HepG2 (cell line): ENCODE data around the gene PAK1IP1. TPM values are rescaled to one million over a fixed set of nuclear protein-coding genes. Genes with fewer than 3 reads are reported as not detected.

Experiments
- ATAC-seq: fragments of 200-7000 bp; cut with Tn5 transposase; 3 replicates; pipeline ENCODE4 v1.9.1; 2020; ENCODE audit warnings: mild to moderate bottlenecking, moderate library complexity
- BruUV-seq: library from RNA; stranded (reverse); fragments of 400-500 nt; replicated peaks from 2 replicates; lab custom pipeline; 2021; lab: Mats Ljungman, UMichigan
- CTCF ChIA-PET: fragments of 300-600 bp; formaldehyde crosslinking; extraction: SDS; loops from one replicate; lab custom pipeline; 2021; ENCODE audit warnings: low total read pairs, inconsistent platforms, low intra/inter-chr PET ratio; lab: Yijun Ruan, JAX
- POLR2A ChIA-PET: fragments of 350-600 bp; sonication (Branson Sonifier 250); formaldehyde crosslinking; loops from one replicate; lab custom pipeline; 2020; ENCODE audit warnings: antibody characterized with exemption, inconsistent platforms; lab: Yijun Ruan, JAX
- DNase-seq: peaks from one replicate; pipeline ENCODE4 v3.0.0-alpha.2; 2015; ENCODE audit warnings: low spot score
- FAIRE-seq: peaks from 3 replicates; lab custom pipeline; 2011; peaks lifted over from hg19 to GRCh38; lab: Jason Lieb, UNC
- H2AFZ ChIP-seq: one replicate; pipeline ENCODE4 v1.6.1; 2011; ENCODE audit warnings: low read length, inconsistent platforms
- H3K27ac ChIP-seq: fragments of 300-600 bp; 3 replicates; pipeline ENCODE4 v1.8.0; 2011; ENCODE audit warnings: mixed run types, mild to moderate bottlenecking, mixed read lengths, low read length, inconsistent platforms; ENCODE audit not compliant: insufficient read depth; ENCODE audit errors: extremely low read length
- H3K27me3 ChIP-seq, 2 experiments: fragments of 200-600 bp in 1 of 2; 2 replicates in 1 of 2; 3 replicates in 1 of 2; pipeline versions ENCODE4 v1.6.0 to v1.8.0; 2011; ENCODE audit warnings: low read length in 2 of 2, mild to moderate bottlenecking in 2 of 2, moderate library complexity in 2 of 2, inconsistent platforms in 1 of 2; ENCODE audit not compliant: insufficient read depth in 2 of 2, control insufficient read depth in 1 of 2
- H3K36me3 ChIP-seq, 2 experiments: fragments of 200-600 bp in 1 of 2; replicated peaks in 1 of 2; 2 replicates in 1 of 2; 3 replicates in 1 of 2; pipeline versions ENCODE4 v1.5.1 to v1.8.0; 2011; ENCODE audit warnings: low read length in 2 of 2, inconsistent platforms in 1 of 2; ENCODE audit not compliant: insufficient read depth in 2 of 2, control insufficient read depth in 1 of 2
- H3K4me1 ChIP-seq: 2 replicates; pipeline ENCODE4 v1.5.1; 2012; ENCODE audit warnings: low read length, inconsistent platforms; ENCODE audit not compliant: insufficient read depth
- H3K4me2 ChIP-seq: 2 replicates; pipeline ENCODE4 v1.6.0; 2011; ENCODE audit warnings: low read depth, low read length, inconsistent platforms
- H3K4me3 ChIP-seq, 3 experiments: fragments of 200-600 bp in 1 of 3; sonication (generic), shearing (Covaris generic) in 1 of 3; replicated peaks in 1 of 3; 2 replicates each; pipeline ENCODE4 v1.5.1; 2011 to 2016; ENCODE audit warnings: low read length in 3 of 3, inconsistent platforms in 2 of 3, low read depth in 2 of 3, mild to moderate bottlenecking in 2 of 3, control low read depth in 1 of 3, mixed read lengths in 1 of 3; ENCODE audit not compliant: insufficient read depth in 1 of 3
- H3K79me2 ChIP-seq: one replicate; pipeline ENCODE4 v1.6.1; 2011; ENCODE audit warnings: low read length, inconsistent platforms; ENCODE audit not compliant: insufficient read depth
- H3K9ac ChIP-seq: 2 replicates; pipeline ENCODE4 v1.6.0; 2011; ENCODE audit warnings: mild to moderate bottlenecking, low read depth, low read length, inconsistent platforms; ENCODE audit not compliant: insufficient read depth
- H3K9me3 ChIP-seq: 2 replicates; pipeline ENCODE4 v1.5.1; 2012; ENCODE audit warnings: mild to moderate bottlenecking, low read length
- H4K20me1 ChIP-seq: 2 replicates; pipeline ENCODE4 v1.6.0; 2011; ENCODE audit warnings: inconsistent platforms, mild to moderate bottlenecking, low read length, moderate library complexity; ENCODE audit not compliant: insufficient read depth
- TAF15 ChIP-seq: fragments of 200-400 bp; formaldehyde crosslinking; IDR thresholded peaks from one replicate; pipeline ENCODE4 v1.6.1; 2018; ENCODE audit warnings: mild to moderate bottlenecking, low read depth, low read length; ENCODE audit not compliant: poor library complexity, severe bottlenecking
- U2AF2 ChIP-seq: fragments of 200-400 bp; formaldehyde crosslinking; IDR thresholded peaks from 2 replicates; pipeline ENCODE4 v1.6.1; 2017; ENCODE audit warnings: low read depth, mild to moderate bottlenecking, low read length
- ZBTB38 ChIP-seq: sonication (generic); formaldehyde crosslinking; IDR thresholded peaks from 2 replicates; pipeline ENCODE4 v1.5.1; 2020; ENCODE audit warnings: mild to moderate bottlenecking, missing genetic modification reagents
- ZC3H4 ChIP-seq: sonication (generic); formaldehyde crosslinking; IDR thresholded peaks from 2 replicates; pipeline ENCODE4 v1.4.0; 2020; ENCODE audit warnings: missing genetic modification reagents, borderline replicate concordance
- ZNF207 ChIP-seq: fragments of 450-650 bp; IDR thresholded peaks from 2 replicates; pipeline ENCODE4 v1.6.1; 2016; ENCODE audit warnings: antibody characterized with exemption, borderline replicate concordance
- WGBS: methylation state at CpG from one replicate; pipeline ENCODE4 v1.1.6; 2017; ENCODE audit warnings: low lambda C conversion rate; 5-methylcytosine and 5-hydroxymethylcytosine counted together
- in situ Hi-C: cut with HindIII; loops from 2 replicates; pipeline ENCODE4 v1.10.0; 2017; ENCODE audit warnings: low pct_unique_long_range_greater_than_20kb; ENCODE audit not compliant: extremely low pct_ligation_motif_present
- intact Hi-C: fragments of 100-400 bp; cut with micrococcal nuclease; formaldehyde crosslinking; loops from one replicate; pipeline ENCODE4 v1.10.0; 2022; ENCODE audit not compliant: unreplicated experiment
- polyA plus RNA-seq, 8 experiments: library from polyadenylated mRNA; depleted of rRNA in 3 of 8; stranded (reverse) in 7 of 8; unstranded in 1 of 8; fragments of >200 nt; fragmentation: Illumina TruSeq in 4 of 8; extraction: Trizol in 4 of 8; gene quantifications; 2 replicates each; pipeline versions ENCODE4 v1.2.1 to v1.2.3, GENCODE V29; 2011 to 2016; ENCODE audit warnings: low read depth in 4 of 8, missing spikeins in 1 of 8, mixed read lengths in 1 of 8; ENCODE audit not compliant: insufficient read depth in 1 of 8
- total RNA-seq, 5 experiments: library from RNA; depleted of rRNA; stranded (reverse); fragments of >200 nt; fragmentation: Illumina TruSeq; extraction: Trizol; gene quantifications; 2 replicates each; pipeline ENCODE4 v1.2.3, GENCODE V29; 2016; ENCODE audit warnings: low read depth in 1 of 5
- TF ChIP-seq, protein P1 (sequence below): sonication (generic); formaldehyde crosslinking; IDR thresholded peaks from 2 replicates; pipeline ENCODE4 v1.4.0; 2020; ENCODE audit warnings: missing genetic modification reagents

Gene PAK1IP1
- total and polyA plus RNA-seq, 2 of the 13 experiments (the other 11 are each of a cell fraction or from before 2014, with no cell fraction given), result 23.4 to 66.2 TPM

GRCh38 chr6:10730254-10730653 is 35.5 kb downstream of the PAK1IP1 start:
- H3K4me1 ChIP-seq, result peaks cover 14% of the 10 kb centered on the region
- TF ChIP-seq, protein P1, sequence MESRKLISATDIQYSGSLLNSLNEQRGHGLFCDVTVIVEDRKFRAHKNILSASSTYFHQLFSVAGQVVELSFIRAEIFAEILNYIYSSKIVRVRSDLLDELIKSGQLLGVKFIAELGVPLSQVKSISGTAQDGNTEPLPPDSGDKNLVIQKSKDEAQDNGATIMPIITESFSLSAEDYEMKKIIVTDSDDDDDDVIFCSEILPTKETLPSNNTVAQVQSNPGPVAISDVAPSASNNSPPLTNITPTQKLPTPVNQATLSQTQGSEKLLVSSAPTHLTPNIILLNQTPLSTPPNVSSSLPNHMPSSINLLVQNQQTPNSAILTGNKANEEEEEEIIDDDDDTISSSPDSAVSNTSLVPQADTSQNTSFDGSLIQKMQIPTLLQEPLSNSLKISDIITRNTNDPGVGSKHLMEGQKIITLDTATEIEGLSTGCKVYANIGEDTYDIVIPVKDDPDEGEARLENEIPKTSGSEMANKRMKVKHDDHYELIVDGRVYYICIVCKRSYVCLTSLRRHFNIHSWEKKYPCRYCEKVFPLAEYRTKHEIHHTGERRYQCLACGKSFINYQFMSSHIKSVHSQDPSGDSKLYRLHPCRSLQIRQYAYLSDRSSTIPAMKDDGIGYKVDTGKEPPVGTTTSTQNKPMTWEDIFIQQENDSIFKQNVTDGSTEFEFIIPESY (CRISPR knock-in tag), result no peak
- no peak for TF ChIP-seq TAF15
- no peak for TF ChIP-seq ZC3H4
- no peak for TF ChIP-seq ZBTB38 (CRISPR knock-in tag)
- no peak for TF ChIP-seq U2AF2
- no peak for TF ChIP-seq ZNF207
- TF ChIP-seq, all 625 proteins: peak for 0
- H3K4me3 ChIP-seq, result no peak overlapping the region
- intact Hi-C loops (no loop called here), in situ Hi-C loops (no loop called here)
- H3K27me3 ChIP-seq, result no peaks in the 10 kb centered on the region
- no peak overlapping the region for H3K9ac ChIP-seq
- POLR2A ChIA-PET, result interaction anchor here (8.3 kb wide), 1 partner anchor 9 kb away, joined by 71 read pairs; the partner anchor contains the start of gene TMEM14C
- no peaks in the 10 kb centered on the region for H4K20me1 ChIP-seq
- H3K36me3 ChIP-seq, result peaks cover 14 to 43% of the 10 kb centered on the region in 2 experiments; a peak in 4 of 5 replicates
- 99% methylated on average over 3 of the region's 3 CpGs for WGBS
- no peaks in the 10 kb centered on the region for H3K9me3 ChIP-seq
- FAIRE-seq (no peak), ATAC-seq (no peak), DNase-seq (no peak)
- no TSS peak for BruUV-seq
- H3K79me2 ChIP-seq, result peaks cover 5% of the 10 kb centered on the region
- no peak overlapping the region for H3K4me2 ChIP-seq
- no peak overlapping the region for H3K27ac ChIP-seq
- H2AFZ ChIP-seq, result no peak overlapping the region
- CTCF ChIA-PET, result no interaction called here
